Fibroblast of skin of scalp (primary cell): Measurements from ENCODE around the gene PLAC8L1.

Experiments used
- DNase-seq: peaks from one replicate; pipeline ENCODE4 v3.0.0-alpha.2; 2013

The PLAC8L1 gene

GRCh38 chr5:146042628-146043279, 62.6 kb downstream of the PLAC8L1 start:
- peak; percentile 27 for DNase-seq

GRCh38 chr5:146041180-146041789, 64.1 kb downstream of the PLAC8L1 start:
- DNase-seq = no peak

- DNase-seq = no peak
These were observed 64.8 kb downstream of the PLAC8L1 start for GRCh38 chr5:146040527-146040926.

- no peak for DNase-seq
These were observed 66.0 kb downstream of the PLAC8L1 start for GRCh38 chr5:146039420-146039819.

GRCh38 chr5:146034605-146035004, 70.8 kb downstream of the PLAC8L1 start:
- DNase-seq = no peak
